ENCODE results near the gene WDR43.

WDR43 gene

GRCh38 chr2:28994679-28995078 lies 100.2 kb downstream of the WDR43 start:
- no peak for DNase-seq

GRCh38 chr2:28995765-28996750 lies 101.6 kb downstream of the WDR43 start:
- no peak for DNase-seq

DNA sequence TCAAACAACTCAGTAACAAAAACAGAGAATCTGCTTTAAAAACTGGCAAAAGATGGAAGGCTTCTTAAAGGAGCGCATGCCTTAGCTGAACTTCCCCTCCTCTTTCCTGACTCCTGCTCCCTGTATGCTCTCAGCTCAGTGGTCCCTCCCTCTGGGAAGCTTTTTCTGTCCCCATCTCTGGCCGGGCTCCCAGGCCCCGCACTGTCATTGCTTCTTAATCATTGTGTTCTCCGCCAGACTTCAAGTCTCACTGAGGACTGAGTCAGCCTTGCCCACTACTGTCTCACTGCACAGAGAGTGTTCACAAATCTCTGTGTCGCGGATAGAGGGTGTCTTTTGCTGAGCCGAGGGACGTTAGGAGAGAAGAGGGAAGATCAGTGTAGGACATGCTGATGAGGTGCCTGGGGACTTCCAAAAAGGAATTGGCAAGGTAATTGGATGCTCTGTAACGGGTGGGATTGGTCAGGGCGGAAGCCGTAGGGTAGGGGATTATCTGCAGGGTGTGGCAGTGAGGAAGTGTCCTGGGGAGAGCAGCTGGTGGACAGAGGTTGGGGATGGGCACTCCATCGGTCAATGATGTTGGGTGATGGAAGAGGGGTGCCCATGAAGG lies 102.9 kb downstream of the WDR43 start:
- DNase-seq: peak in 1 of 3 donors; percentile 23

All from suppressor macrophage treated with lipopolysaccharide for 1 hour (primary cell).